Esophagus mucosa (tissue), 1 donor: ENCODE measurements around the gene SLC35D1. TPM values are rescaled to one million over a fixed set of nuclear protein-coding genes. Genes with fewer than 3 reads are reported as not detected.
A peak's percentile ranks its signal among the peaks of the same experiment; 100 is the strongest.
"Not testable (repeated sequence)": the region's sequence is repeated elsewhere in the genome, so short reads cannot be mapped to it uniquely, and the experiment has no call there.

Experiments
- ATAC-seq: fragments of 200-7000 bp; cut with Tn5 transposase; one replicate; pipeline ENCODE4 v1.9.1; 2020
- total RNA-seq: library from RNA; stranded (reverse); gene quantifications from one replicate; pipeline ENCODE4 v1.2.4, GENCODE V29; 2023
- donor health status: DM: yes; HTN: yes; CAD: no.

SLC35D1 gene
- 9.0 TPM for total RNA-seq

- peak; percentile 83 for ATAC-seq
Observed at GRCh38 chr1:67053785-67054772, at the start of gene SLC35D1. Gene SLC35D1, minus strand, starts transcription at chr1:67054148. Its CDS starts 135 bp downstream, at chr1:67054013.

GRCh38 chr1:67103548-67103947 is 49.6 kb upstream of the SLC35D1 start:
- ATAC-seq = no peak

GRCh38 chr1:67100833-67101232 is 46.9 kb upstream of the SLC35D1 start:
- no peak for ATAC-seq

GRCh38 chr1:67097305-67097704 is 43.4 kb upstream of the SLC35D1 start:
- ATAC-seq = no peak

GRCh38 chr1:67094191-67094590 is 40.2 kb upstream of the SLC35D1 start:
- no peak for ATAC-seq

- ATAC-seq = no peak
Observed at GRCh38 chr1:67089685-67090208, 35.8 kb upstream of the SLC35D1 start.

GRCh38 chr1:67088440-67088839 is 34.5 kb upstream of the SLC35D1 start:
- no peak for ATAC-seq

GRCh38 chr1:67085326-67085725 is 31.4 kb upstream of the SLC35D1 start:
- peak; percentile 41 for ATAC-seq

GRCh38 chr1:67084765-67085318 is 30.9 kb upstream of the SLC35D1 start:
- ATAC-seq = no peak

- no peak for ATAC-seq
Observed at GRCh38 chr1:67078291-67078690, 24.3 kb upstream of the SLC35D1 start.

GRCh38 chr1:67077593-67077992 is 23.6 kb upstream of the SLC35D1 start:
- no peak for ATAC-seq

- ATAC-seq = no peak
Observed at GRCh38 chr1:67072749-67073148, 18.8 kb upstream of the SLC35D1 start.

- ATAC-seq = not testable (repeated sequence)
Observed at GRCh38 chr1:67067655-67068054, 13.7 kb upstream of the SLC35D1 start.

GRCh38 chr1:67062412-67062811 is 8.5 kb upstream of the SLC35D1 start:
- ATAC-seq = no peak

- no peak for ATAC-seq
Observed at GRCh38 chr1:67061266-67061665, 7.3 kb upstream of the SLC35D1 start.

GRCh38 chr1:67060811-67061218 is 6.9 kb upstream of the SLC35D1 start:
- ATAC-seq = peak; percentile 80

- no peak for ATAC-seq
Observed at GRCh38 chr1:67059346-67059745, 5.4 kb upstream of the SLC35D1 start.

- no peak for ATAC-seq
Observed at GRCh38 chr1:67058761-67059160, 4.8 kb upstream of the SLC35D1 start.

GRCh38 chr1:67058242-67058641 is 4.3 kb upstream of the SLC35D1 start:
- no peak for ATAC-seq

GRCh38 chr1:67053535-67053784 is 488 bp downstream of the SLC35D1 start:
- ATAC-seq = no peak

- ATAC-seq = peak; percentile 75
Observed at GRCh38 chr1:67052741-67053534, 1.0 kb downstream of the SLC35D1 start.

GRCh38 chr1:67051196-67051595 is 2.8 kb downstream of the SLC35D1 start:
- no peak for ATAC-seq

GRCh38 chr1:67044631-67045270 is 9.2 kb downstream of the SLC35D1 start:
- ATAC-seq = no peak
